Neural cell (in vitro differentiated cells): ENCODE measurements around the gene DIDO1. TPM values are rescaled to one million over a fixed set of nuclear protein-coding genes. Genes with fewer than 3 reads are reported as not detected.

Experiments
- H2AFZ ChIP-seq: fragments of 200-600, 300-800 bp; sonication (generic), shearing (Covaris generic); 2 replicates; pipeline ENCODE4 v1.6.0; 2014; ENCODE audit warnings: low read depth, mild to moderate bottlenecking, antibody characterized with exemption, low read length, moderate library complexity
- H3F3A ChIP-seq: fragments of 200-600 bp; shearing (Covaris generic); 2 replicates; pipeline ENCODE4 v1.6.1; 2016; ENCODE audit warnings: mild to moderate bottlenecking, moderate library complexity, mixed read lengths, antibody characterized with exemption, low read length; ENCODE audit not compliant: insufficient read depth, poor library complexity, severe bottlenecking
- H3K27ac ChIP-seq: fragments of 200-600, 300-800 bp; sonication (generic), shearing (Covaris generic); 2 replicates; pipeline ENCODE4 v1.5.1; 2014; ENCODE audit warnings: mild to moderate bottlenecking, low read length, moderate library complexity
- H3K27me3 ChIP-seq: fragments of 300-800, 200-600 bp; sonication (generic), shearing (Covaris generic); 2 replicates; pipeline ENCODE4 v1.6.0; 2014; ENCODE audit warnings: mild to moderate bottlenecking, low read depth, low read length, moderate library complexity; ENCODE audit not compliant: insufficient read depth
- H3K36me3 ChIP-seq: fragments of 300-800, 200-600 bp; sonication (generic), shearing (Covaris generic); 2 replicates; pipeline ENCODE4 v1.5.1; 2014; ENCODE audit warnings: mild to moderate bottlenecking, antibody characterized with exemption, low read length, moderate library complexity; ENCODE audit not compliant: insufficient read depth
- H3K4me2 ChIP-seq: fragments of 300-800, 200-600 bp; sonication (generic), shearing (Covaris generic); 2 replicates; pipeline ENCODE4 v1.6.0; 2014; ENCODE audit warnings: mild to moderate bottlenecking, low read length
- H3K4me3 ChIP-seq: fragments of 300-800, 200-600 bp; sonication (generic), shearing (Covaris generic); 2 replicates; pipeline ENCODE4 v1.5.1; 2014; ENCODE audit warnings: mild to moderate bottlenecking, low read length, moderate library complexity
- H3K79me2 ChIP-seq: fragments of 200-600 bp; shearing (Covaris generic); replicated peaks from 2 replicates; pipeline ENCODE4 v1.6.0; 2014; ENCODE audit warnings: mild to moderate bottlenecking, low read length, moderate library complexity; ENCODE audit not compliant: insufficient read depth
- H3K9ac ChIP-seq: fragments of 300-800, 200-600 bp; sonication (generic), shearing (Covaris generic); 2 replicates; pipeline ENCODE4 v1.6.1; 2016; ENCODE audit warnings: mild to moderate bottlenecking, low read length, mixed read lengths
- H3K9me2 ChIP-seq: fragments of 200-600 bp; shearing (Covaris generic); 2 replicates; pipeline ENCODE4 v1.6.1; 2016; ENCODE audit warnings: mild to moderate bottlenecking, low read length, mixed read lengths; ENCODE audit not compliant: insufficient read depth
- H3K9me3 ChIP-seq: fragments of 200-600, 300-800 bp; sonication (generic), shearing (Covaris generic); 2 replicates; pipeline ENCODE4 v1.6.1; 2016; ENCODE audit warnings: mild to moderate bottlenecking, mixed run types, low read length, moderate library complexity, mixed read lengths
- H4K20me1 ChIP-seq: fragments of 200-600 bp; shearing (Covaris generic); 2 replicates; pipeline ENCODE4 v1.6.1; 2016; ENCODE audit warnings: mild to moderate bottlenecking, mixed run types; ENCODE audit not compliant: insufficient read depth
- EP300 ChIP-seq: fragments of 450-650 bp; conservative IDR thresholded peaks from 2 replicates; pipeline ENCODE4 v1.6.1; 2014; ENCODE audit warnings: antibody characterized with exemption, mild to moderate bottlenecking, moderate library complexity; ENCODE audit not compliant: poor library complexity, severe bottlenecking
- EZH2 ChIP-seq: fragments of 200-600, 300-800 bp; shearing (Covaris generic), sonication (generic); IDR thresholded peaks from 2 replicates; pipeline ENCODE4 v1.6.1; 2014; ENCODE audit warnings: antibody characterized with exemption, low read length, borderline replicate concordance, mild to moderate bottlenecking; ENCODE audit not compliant: insufficient read depth, poor library complexity, severe bottlenecking
- MXI1 ChIP-seq: fragments of 450-650 bp; conservative IDR thresholded peaks from 2 replicates; pipeline ENCODE4 v1.6.1; 2014; ENCODE audit warnings: antibody characterized with exemption, mild to moderate bottlenecking; ENCODE audit not compliant: poor library complexity, severe bottlenecking
- POLR2AphosphoS5 ChIP-seq: IDR thresholded peaks from 2 replicates; pipeline ENCODE4 v1.6.1; 2012
- RAD21 ChIP-seq: fragments of 450-650 bp; conservative IDR thresholded peaks from 2 replicates; pipeline ENCODE4 v1.6.1; 2014; ENCODE audit warnings: antibody characterized with exemption, mild to moderate bottlenecking, moderate library complexity
- REST ChIP-seq: IDR thresholded peaks from 2 replicates; pipeline ENCODE4 v1.6.1; 2012; ENCODE audit warnings: borderline replicate concordance
- SMC3 ChIP-seq: fragments of 450-650 bp; conservative IDR thresholded peaks from 2 replicates; pipeline ENCODE4 v1.6.1; 2014; ENCODE audit warnings: antibody characterized with exemption, mild to moderate bottlenecking, moderate library complexity; ENCODE audit not compliant: poor library complexity
- TAF1 ChIP-seq: IDR thresholded peaks from 2 replicates; pipeline ENCODE4 v1.6.1; 2012; ENCODE audit warnings: low read depth
- polyA plus RNA-seq: library from polyadenylated mRNA; depleted of rRNA; stranded (reverse); fragments of >200 nt; gene quantifications from 2 replicates; pipeline ENCODE4 v1.2.3, GENCODE V29; 2014
- TF ChIP-seq, protein P1 (sequence below): fragments of 450-650 bp; IDR thresholded peaks from 2 replicates; pipeline ENCODE4 v1.5.1; 2014; ENCODE audit warnings: antibody characterized with exemption, mild to moderate bottlenecking, moderate library complexity; ENCODE audit not compliant: poor library complexity, severe bottlenecking

DIDO1 gene
- polyA plus RNA-seq, 1 donor from 2014 or later: 42.8 TPM

DNA sequence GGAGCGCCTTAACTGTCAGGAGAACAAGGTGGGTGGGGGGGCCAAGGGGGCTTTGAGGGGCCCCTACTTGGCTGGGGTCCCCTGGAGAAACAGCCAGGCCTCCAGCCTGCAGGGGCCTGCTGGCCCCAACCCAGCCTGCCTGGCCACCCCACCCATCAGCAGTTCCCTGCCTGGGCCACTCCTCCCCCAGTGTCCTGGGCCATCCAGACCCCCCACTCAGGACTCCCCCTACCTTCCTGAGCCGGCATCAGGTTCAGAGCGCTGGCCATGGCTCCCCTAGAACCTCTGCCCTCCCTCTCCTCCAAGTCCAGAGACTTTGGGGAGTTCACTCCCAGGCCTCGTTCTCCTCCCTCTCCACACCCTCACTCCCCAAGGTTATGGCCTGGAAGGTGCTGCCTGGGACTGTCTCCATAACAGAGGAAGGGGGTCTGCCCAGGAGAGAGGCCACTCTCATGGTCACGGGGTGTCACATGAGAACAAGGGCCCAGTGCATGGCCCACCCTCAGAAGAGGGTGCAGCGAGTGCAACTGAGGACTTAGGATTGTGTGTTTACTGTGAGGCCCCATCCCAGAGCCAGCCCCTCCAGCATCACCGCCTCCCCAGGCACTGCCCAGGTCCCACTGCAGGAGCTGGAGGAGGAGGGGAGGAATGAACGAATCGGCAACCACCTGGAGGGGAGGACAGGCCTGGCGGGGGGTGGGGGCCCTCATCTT is 32.2 kb upstream of the DIDO1 start:
- Histone ChIP-seq H4K20me1 (no peaks in the 10 kb centered on the region), H3F3A (no peaks in the 10 kb centered on the region), H3K9me2 (no peaks in the 10 kb centered on the region), H3K9ac (no peak overlapping the region), H3K27me3 (no peaks in the 10 kb centered on the region), H3K27ac (no peak overlapping the region), H3K9me3 (no peaks in the 10 kb centered on the region), H3K36me3 (no peaks in the 10 kb centered on the region), H3K4me3 (no peak overlapping the region), H2AFZ (no peak overlapping the region), H3K4me2 (no peak overlapping the region), H3K79me2 (no peaks in the 10 kb centered on the region)
- no peak for TF ChIP-seq POLR2AphosphoS5
- no peak for TF ChIP-seq SMC3
- no peak for TF ChIP-seq EP300
- TF ChIP-seq EZH2: no peak
- TF ChIP-seq TAF1: no peak
- no peak for TF ChIP-seq RAD21
- TF ChIP-seq, protein P1, sequence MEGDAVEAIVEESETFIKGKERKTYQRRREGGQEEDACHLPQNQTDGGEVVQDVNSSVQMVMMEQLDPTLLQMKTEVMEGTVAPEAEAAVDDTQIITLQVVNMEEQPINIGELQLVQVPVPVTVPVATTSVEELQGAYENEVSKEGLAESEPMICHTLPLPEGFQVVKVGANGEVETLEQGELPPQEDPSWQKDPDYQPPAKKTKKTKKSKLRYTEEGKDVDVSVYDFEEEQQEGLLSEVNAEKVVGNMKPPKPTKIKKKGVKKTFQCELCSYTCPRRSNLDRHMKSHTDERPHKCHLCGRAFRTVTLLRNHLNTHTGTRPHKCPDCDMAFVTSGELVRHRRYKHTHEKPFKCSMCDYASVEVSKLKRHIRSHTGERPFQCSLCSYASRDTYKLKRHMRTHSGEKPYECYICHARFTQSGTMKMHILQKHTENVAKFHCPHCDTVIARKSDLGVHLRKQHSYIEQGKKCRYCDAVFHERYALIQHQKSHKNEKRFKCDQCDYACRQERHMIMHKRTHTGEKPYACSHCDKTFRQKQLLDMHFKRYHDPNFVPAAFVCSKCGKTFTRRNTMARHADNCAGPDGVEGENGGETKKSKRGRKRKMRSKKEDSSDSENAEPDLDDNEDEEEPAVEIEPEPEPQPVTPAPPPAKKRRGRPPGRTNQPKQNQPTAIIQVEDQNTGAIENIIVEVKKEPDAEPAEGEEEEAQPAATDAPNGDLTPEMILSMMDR: no peak
- no peak for TF ChIP-seq MXI1
- no peak for TF ChIP-seq REST

DNA sequence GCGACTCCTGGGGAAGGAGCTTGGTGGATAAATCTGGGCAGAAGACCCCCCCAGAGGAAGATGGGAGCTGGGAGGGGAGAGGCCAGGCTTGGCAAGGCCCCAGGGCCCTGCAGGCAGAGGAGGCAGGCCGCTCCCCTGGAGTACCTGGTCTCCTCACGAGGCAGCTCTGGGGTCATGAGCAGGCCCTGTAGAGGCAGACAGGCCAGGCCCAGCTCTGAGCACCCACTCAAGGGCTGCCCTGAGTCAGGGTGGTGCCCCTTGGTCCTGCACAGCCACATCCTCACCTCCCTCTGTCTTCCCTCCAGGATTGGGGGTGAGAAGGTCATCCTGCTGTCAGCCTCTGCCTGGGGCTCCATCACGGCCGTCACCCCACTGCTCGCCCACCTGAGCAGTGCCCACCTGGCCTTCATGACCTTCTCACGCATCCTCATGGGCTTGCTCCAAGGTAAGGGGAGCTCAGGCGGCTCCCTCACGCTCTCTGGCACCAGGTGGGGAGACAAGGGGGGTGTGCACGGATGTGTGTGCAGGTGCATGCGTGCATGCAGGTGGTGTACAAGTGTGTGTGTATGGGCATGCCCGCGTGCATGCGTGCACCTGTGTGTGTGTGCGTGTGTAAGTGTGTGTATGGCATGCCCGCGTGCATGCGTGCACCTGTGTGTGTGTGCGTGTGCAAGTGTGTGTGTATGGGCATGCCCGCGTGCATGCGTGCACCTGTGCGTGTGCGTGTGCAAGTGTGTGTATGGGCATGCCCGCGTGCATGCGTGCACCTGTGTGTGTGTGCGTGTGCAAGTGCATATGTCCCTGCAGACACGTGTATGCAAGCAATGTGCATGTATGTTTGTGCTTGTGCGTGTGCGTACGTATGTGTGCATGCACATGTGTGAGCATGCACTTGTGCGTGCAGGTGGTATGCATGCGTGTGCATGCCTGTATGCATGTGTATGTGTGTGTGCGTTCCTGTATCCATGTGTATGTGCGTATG is 31.1 kb upstream of the DIDO1 start:
- no peaks in the 10 kb centered on the region for H3K79me2 ChIP-seq
- H3K4me2 ChIP-seq: no peak overlapping the region
- no peaks in the 10 kb centered on the region for H3K9me2 ChIP-seq
- no peak overlapping the region for H3K9ac ChIP-seq
- no peaks in the 10 kb centered on the region for H3K9me3 ChIP-seq
- H3K27ac ChIP-seq: no peak overlapping the region
- no peaks in the 10 kb centered on the region for H3K27me3 ChIP-seq
- H3F3A ChIP-seq: no peaks in the 10 kb centered on the region
- no peaks in the 10 kb centered on the region for H3K36me3 ChIP-seq
- TF ChIP-seq POLR2AphosphoS5: no peak
- no peak for TF ChIP-seq REST
- no peak for TF ChIP-seq EP300
- no peak for TF ChIP-seq TAF1
- TF ChIP-seq MXI1: no peak
- TF ChIP-seq, protein P1: no peak
- TF ChIP-seq RAD21: no peak
- no peak for TF ChIP-seq EZH2
- no peak for TF ChIP-seq SMC3
- H2AFZ ChIP-seq: no peak overlapping the region
- H3K4me3 ChIP-seq: no peak overlapping the region
- H4K20me1 ChIP-seq: no peaks in the 10 kb centered on the region
